ENCODE results near the gene PLXDC2. TPM values are rescaled to one million over a fixed set of nuclear protein-coding genes. Genes with fewer than 3 reads are reported as not detected.

Gene PLXDC2
- total and polyA plus RNA-seq, 3 experiments from 2014 or later: 0.15 to 1.5 (median 0.38) TPM

DNA sequence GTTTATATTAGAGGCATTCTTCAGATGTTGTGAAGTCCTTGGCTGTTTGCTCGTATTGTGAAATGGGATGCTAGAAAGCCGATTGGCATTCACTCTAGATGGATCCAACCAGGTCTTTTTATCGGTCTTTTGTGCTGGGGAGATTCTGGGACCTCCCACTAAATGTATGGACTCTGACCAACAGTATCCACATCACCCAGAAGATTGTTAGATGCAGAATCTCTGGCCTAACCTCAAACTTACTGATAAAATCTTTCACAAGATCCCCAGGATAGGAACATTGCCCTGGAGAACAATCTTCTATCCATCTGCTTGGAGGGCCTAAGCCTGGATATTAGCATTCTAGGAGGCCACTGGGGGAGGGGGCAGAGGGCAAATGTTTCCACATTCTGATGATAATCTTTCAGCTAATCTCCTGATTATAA is 160.9 kb downstream of the PLXDC2 start:
- peaks cover 0 to 2% (median 0%) of the 10 kb centered on the region in 3 donors for H3K36me3 Mint-ChIP-seq
- no peak for DNase-seq
- Histone ChIP-seq H3K9me3 (ENCODE audit: low read length) (no peaks in the 10 kb centered on the region), H3K4me1 (ENCODE audit: insufficient read depth, low read length) (no peaks in the 10 kb centered on the region), H3K4me3 (ENCODE audit: low read length) (no peak overlapping the region), H3K27me3 (ENCODE audit: insufficient read depth, low read length, poor library complexity, severe bottlenecking) (no peaks in the 10 kb centered on the region), H3K36me3 (ENCODE audit: insufficient read depth, low read length) (no peaks in the 10 kb centered on the region), H3K27ac (ENCODE audit: low read depth, low read length) (no peak overlapping the region)
- H3K4me3 Mint-ChIP-seq: no peak overlapping the region
- no peak overlapping the region for H3K27ac Mint-ChIP-seq
- no peaks in the 10 kb centered on the region for H3K27me3 Mint-ChIP-seq
- ChIA-PET POLR2A (no interaction called here), CTCF (no interaction called here)
- H3K4me1 Mint-ChIP-seq: no peaks in the 10 kb centered on the region
- peaks cover 0 to 25% (median 3%) of the 10 kb centered on the region in 5 donors for H3K9me3 Mint-ChIP-seq

GRCh38 chr10:19979628-19980027 is 163.4 kb downstream of the PLXDC2 start:
- no peak overlapping the region for H3K4me3 ChIP-seq (ENCODE audit: low read length)
- no peaks in the 10 kb centered on the region for H3K9me3 ChIP-seq (ENCODE audit: low read length)
- no peaks in the 10 kb centered on the region for H3K4me1 ChIP-seq (ENCODE audit: insufficient read depth, low read length)
- no peaks in the 10 kb centered on the region for H3K4me1 Mint-ChIP-seq
- H3K4me3 Mint-ChIP-seq: no peak overlapping the region
- no peaks in the 10 kb centered on the region for H3K27me3 Mint-ChIP-seq
- CTCF ChIA-PET: no interaction called here
- peaks cover 0 to 31% (median 5%) of the 10 kb centered on the region in 5 donors for H3K9me3 Mint-ChIP-seq
- H3K27me3 ChIP-seq (ENCODE audit: insufficient read depth, low read length, poor library complexity, severe bottlenecking): no peaks in the 10 kb centered on the region
- H3K27ac Mint-ChIP-seq: no peak overlapping the region
- no peak for DNase-seq
- POLR2A ChIA-PET: no interaction called here
- no peaks in the 10 kb centered on the region for H3K36me3 ChIP-seq (ENCODE audit: insufficient read depth, low read length)
- H3K27ac ChIP-seq (ENCODE audit: low read depth, low read length): no peak overlapping the region
- peaks cover 0 to 2% (median 0%) of the 10 kb centered on the region in 3 donors for H3K36me3 Mint-ChIP-seq

GRCh38 chr10:19983880-19984565 is 167.8 kb downstream of the PLXDC2 start:
- Mint-ChIP-seq H3K9me3 (peaks cover 0 to 14% (median 2%) of the 10 kb centered on the region in 5 donors), H3K27me3 (no peaks in the 10 kb centered on the region), H3K27ac (no peak overlapping the region), H3K4me1 (no peaks in the 10 kb centered on the region), H3K4me3 (no peak overlapping the region), H3K36me3 (no peaks in the 10 kb centered on the region)
- no peak for DNase-seq
- Histone ChIP-seq H3K27me3 (ENCODE audit: insufficient read depth, low read length, poor library complexity, severe bottlenecking) (no peaks in the 10 kb centered on the region), H3K4me1 (ENCODE audit: insufficient read depth, low read length) (no peaks in the 10 kb centered on the region), H3K27ac (ENCODE audit: low read depth, low read length) (no peak overlapping the region), H3K36me3 (ENCODE audit: insufficient read depth, low read length) (no peaks in the 10 kb centered on the region), H3K4me3 (ENCODE audit: low read length) (no peak overlapping the region), H3K9me3 (ENCODE audit: low read length) (no peaks in the 10 kb centered on the region)
- POLR2A ChIA-PET: no interaction called here
- CTCF ChIA-PET: no interaction called here

DNA sequence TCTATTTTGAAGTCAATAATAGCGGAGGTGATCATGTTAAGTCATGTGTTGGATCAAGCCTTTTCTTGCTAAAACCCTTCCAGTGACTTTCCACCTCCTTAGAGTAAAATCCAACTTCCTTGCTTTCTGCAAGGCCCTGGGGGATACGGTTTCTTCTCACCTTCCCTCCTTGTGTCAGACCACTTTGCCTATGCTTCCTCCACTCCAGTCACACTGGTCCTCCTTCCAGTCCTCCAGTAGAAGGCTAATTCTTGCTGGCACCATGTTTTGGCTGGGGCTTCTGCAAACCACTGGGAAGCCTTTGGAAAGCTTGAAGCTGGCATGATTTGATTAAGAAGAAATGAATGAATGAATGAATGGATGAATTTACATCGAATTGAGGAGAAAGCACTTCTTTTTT is 169.5 kb downstream of the PLXDC2 start:
- H3K4me1 ChIP-seq (ENCODE audit: insufficient read depth, low read length): no peaks in the 10 kb centered on the region
- no peaks in the 10 kb centered on the region for H3K9me3 ChIP-seq (ENCODE audit: low read length)
- Mint-ChIP-seq H3K27me3 (no peaks in the 10 kb centered on the region), H3K27ac (no peak overlapping the region), H3K4me3 (peak overlapping the region in 1 of 7 donors; percentile 15), H3K36me3 (no peaks in the 10 kb centered on the region), H3K4me1 (no peaks in the 10 kb centered on the region), H3K9me3 (peaks cover 0 to 6% (median 2%) of the 10 kb centered on the region in 5 donors)
- ChIA-PET CTCF (no interaction called here), POLR2A (no interaction called here)
- DNase-seq: no peak
- no peaks in the 10 kb centered on the region for H3K27me3 ChIP-seq (ENCODE audit: insufficient read depth, low read length, poor library complexity, severe bottlenecking)
- H3K36me3 ChIP-seq (ENCODE audit: insufficient read depth, low read length): no peaks in the 10 kb centered on the region
- no peak overlapping the region for H3K4me3 ChIP-seq (ENCODE audit: low read length)
- no peak overlapping the region for H3K27ac ChIP-seq (ENCODE audit: low read depth, low read length)

DNA sequence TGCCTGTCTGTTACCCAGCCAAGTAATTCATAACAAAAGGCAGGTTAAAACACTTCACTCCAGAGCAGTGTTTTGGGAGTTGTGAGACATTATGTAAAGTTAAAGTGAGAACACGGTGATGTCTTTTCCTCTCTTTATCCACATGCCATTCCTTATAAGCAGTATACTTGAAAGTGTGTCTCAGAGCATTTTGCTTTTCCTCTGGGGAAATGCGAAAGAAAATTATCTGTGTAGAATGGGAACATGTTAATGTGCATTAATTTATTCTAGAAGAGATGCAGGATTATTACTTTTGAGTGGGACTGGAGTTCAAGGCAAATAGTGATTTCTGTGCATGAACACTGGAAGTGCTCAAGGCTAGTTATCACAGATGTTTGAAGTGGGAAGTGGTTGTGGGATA is 170.4 kb downstream of the PLXDC2 start:
- Histone ChIP-seq H3K27me3 (ENCODE audit: insufficient read depth, low read length, poor library complexity, severe bottlenecking) (no peaks in the 10 kb centered on the region), H3K36me3 (ENCODE audit: insufficient read depth, low read length) (no peaks in the 10 kb centered on the region), H3K4me1 (ENCODE audit: insufficient read depth, low read length) (no peaks in the 10 kb centered on the region), H3K27ac (ENCODE audit: low read depth, low read length) (no peak overlapping the region), H3K4me3 (ENCODE audit: low read length) (no peak overlapping the region), H3K9me3 (ENCODE audit: low read length) (no peaks in the 10 kb centered on the region)
- ChIA-PET CTCF (no interaction called here), POLR2A (no interaction called here)
- H3K27me3 Mint-ChIP-seq: no peaks in the 10 kb centered on the region
- no peak for DNase-seq
- H3K36me3 Mint-ChIP-seq: no peaks in the 10 kb centered on the region
- H3K4me3 Mint-ChIP-seq: no peak overlapping the region
- no peaks in the 10 kb centered on the region for H3K4me1 Mint-ChIP-seq
- H3K9me3 Mint-ChIP-seq: peaks cover 0 to 6% (median 2%) of the 10 kb centered on the region in 5 donors
- no peak overlapping the region for H3K27ac Mint-ChIP-seq

- H3K4me3 Mint-ChIP-seq: no peak overlapping the region
- H3K27ac Mint-ChIP-seq: no peak overlapping the region
- Histone ChIP-seq H3K36me3 (ENCODE audit: insufficient read depth, low read length) (no peaks in the 10 kb centered on the region), H3K4me1 (ENCODE audit: insufficient read depth, low read length) (no peaks in the 10 kb centered on the region), H3K27me3 (ENCODE audit: insufficient read depth, low read length, poor library complexity, severe bottlenecking) (no peaks in the 10 kb centered on the region), H3K27ac (ENCODE audit: low read depth, low read length) (no peak overlapping the region), H3K4me3 (ENCODE audit: low read length) (no peak overlapping the region), H3K9me3 (ENCODE audit: low read length) (no peaks in the 10 kb centered on the region)
- CTCF ChIA-PET: no interaction called here
- POLR2A ChIA-PET: no interaction called here
- H3K36me3 Mint-ChIP-seq: no peaks in the 10 kb centered on the region
- H3K27me3 Mint-ChIP-seq: no peaks in the 10 kb centered on the region
- no peak for DNase-seq
- peaks cover 0 to 2% (median 0%) of the 10 kb centered on the region in 5 donors for H3K9me3 Mint-ChIP-seq
- no peaks in the 10 kb centered on the region for H3K4me1 Mint-ChIP-seq
These were observed 171.7 kb downstream of the PLXDC2 start for GRCh38 chr10:19987931-19988330.

- Mint-ChIP-seq H3K36me3 (no peaks in the 10 kb centered on the region), H3K4me1 (no peaks in the 10 kb centered on the region), H3K27me3 (no peaks in the 10 kb centered on the region), H3K27ac (no peak overlapping the region), H3K4me3 (no peak overlapping the region), H3K9me3 (peaks cover 0 to 13% (median 2%) of the 10 kb centered on the region in 5 donors)
- Histone ChIP-seq H3K4me3 (ENCODE audit: low read length) (no peak overlapping the region), H3K27ac (ENCODE audit: low read depth, low read length) (no peak overlapping the region), H3K36me3 (ENCODE audit: insufficient read depth, low read length) (no peaks in the 10 kb centered on the region), H3K27me3 (ENCODE audit: insufficient read depth, low read length, poor library complexity, severe bottlenecking) (no peaks in the 10 kb centered on the region), H3K4me1 (ENCODE audit: insufficient read depth, low read length) (no peaks in the 10 kb centered on the region), H3K9me3 (ENCODE audit: low read length) (no peaks in the 10 kb centered on the region)
- DNase-seq: no peak
- ChIA-PET POLR2A (no interaction called here), CTCF (no interaction called here)
These were observed 177.6 kb downstream of the PLXDC2 start for GRCh38 chr10:19993714-19994315.

- ChIA-PET CTCF (no interaction called here), POLR2A (no interaction called here)
- Histone ChIP-seq H3K4me3 (ENCODE audit: low read length) (no peak overlapping the region), H3K27ac (ENCODE audit: low read depth, low read length) (no peak overlapping the region), H3K9me3 (ENCODE audit: low read length) (no peaks in the 10 kb centered on the region), H3K27me3 (ENCODE audit: insufficient read depth, low read length, poor library complexity, severe bottlenecking) (no peaks in the 10 kb centered on the region), H3K4me1 (ENCODE audit: insufficient read depth, low read length) (no peaks in the 10 kb centered on the region), H3K36me3 (ENCODE audit: insufficient read depth, low read length) (no peaks in the 10 kb centered on the region)
- Mint-ChIP-seq H3K27me3 (no peaks in the 10 kb centered on the region), H3K9me3 (peaks cover 0 to 19% (median 8%) of the 10 kb centered on the region in 5 donors), H3K4me3 (no peak overlapping the region), H3K27ac (no peak overlapping the region), H3K36me3 (no peaks in the 10 kb centered on the region), H3K4me1 (no peaks in the 10 kb centered on the region)
- DNase-seq: no peak
These were observed 182.2 kb downstream of the PLXDC2 start for GRCh38 chr10:19998482-19998881.
